OCI-LY7 (cell line): Measurements from ENCODE around the gene RAPGEF4. TPM values are rescaled to one million over a fixed set of nuclear protein-coding genes. Genes with fewer than 3 reads are reported as not detected.

Source experiments
- BruUV-seq: library from RNA; stranded (reverse); fragments of 400-500 nt; replicated peaks from 2 replicates; lab custom pipeline; 2021; lab: Mats Ljungman, UMichigan
- CTCF ChIA-PET: fragments of 300-600 bp; sonication (Branson Sonifier 250); formaldehyde crosslinking; loops from one replicate; lab custom pipeline; 2022; ENCODE audit warnings: antibody characterized with exemption; ENCODE audit not compliant: unreplicated experiment; lab: Charles Lee
- POLR2A ChIA-PET: fragments of 300-600 bp; sonication (Branson Sonifier 250); formaldehyde crosslinking; loops from one replicate; lab custom pipeline; 2022; ENCODE audit warnings: antibody characterized with exemption; lab: Charles Lee
- DNase-seq: peaks from one replicate; pipeline ENCODE4 v3.0.0-alpha.2; 2015; ENCODE audit warnings: low spot score
- H2AFZ ChIP-seq: fragments of 200-600 bp; sonication (generic), shearing (Covaris generic); 2 replicates; pipeline ENCODE4 v1.6.1; 2014; ENCODE audit warnings: mild to moderate bottlenecking, antibody characterized with exemption, low read length, moderate library complexity
- H3K27ac ChIP-seq: fragments of 200-600 bp; sonication (generic); 2 replicates; pipeline ENCODE4 v1.5.1; 2014; ENCODE audit warnings: mixed run types, low read depth, mild to moderate bottlenecking, moderate library complexity, low read length, inconsistent platforms; ENCODE audit not compliant: poor library complexity, severe bottlenecking
- H3K36me3 ChIP-seq: fragments of 200-600 bp; sonication (generic); 2 replicates; pipeline ENCODE4 v1.6.1; 2014; ENCODE audit warnings: mild to moderate bottlenecking, antibody characterized with exemption, low read length, moderate library complexity, mixed read lengths; ENCODE audit not compliant: insufficient read depth
- H3K4me1 ChIP-seq: fragments of 200-600 bp; sonication (generic); 2 replicates; pipeline ENCODE4 v1.5.1; 2014; ENCODE audit warnings: mild to moderate bottlenecking, low read length; ENCODE audit not compliant: insufficient read depth, poor library complexity, severe bottlenecking
- H3K4me2 ChIP-seq: fragments of 200-600 bp; sonication (generic); 2 replicates; pipeline ENCODE4 v1.6.1; 2014; ENCODE audit warnings: mild to moderate bottlenecking, low read length
- H3K4me3 ChIP-seq: fragments of 200-600 bp; sonication (generic); 2 replicates; pipeline ENCODE4 v1.5.1; 2014; ENCODE audit warnings: mild to moderate bottlenecking, low read depth, low read length; ENCODE audit not compliant: poor library complexity, severe bottlenecking
- H3K79me2 ChIP-seq: fragments of 200-600 bp; sonication (generic); 2 replicates; pipeline ENCODE4 v1.6.1; 2016; ENCODE audit warnings: low read depth, mild to moderate bottlenecking, low read length, moderate library complexity, mixed read lengths; ENCODE audit not compliant: insufficient read depth
- H3K9me2 ChIP-seq: fragments of 200-600 bp; sonication (generic); 2 replicates; pipeline ENCODE4 v1.6.1; 2016; ENCODE audit warnings: mild to moderate bottlenecking, low read length, mixed read lengths; ENCODE audit not compliant: insufficient read depth
- H3K9me3 ChIP-seq: fragments of 200-600 bp; sonication (generic); 2 replicates; pipeline ENCODE4 v1.6.1; 2014; ENCODE audit warnings: mild to moderate bottlenecking, mixed run types, low read length, mixed read lengths
- H4K20me1 ChIP-seq: fragments of 200-600 bp; sonication (generic); 2 replicates; pipeline ENCODE4 v1.6.1; 2014; ENCODE audit warnings: mild to moderate bottlenecking, antibody characterized with exemption, low read length, moderate library complexity, mixed read lengths; ENCODE audit not compliant: insufficient read depth
- EZH2phosphoT487 ChIP-seq: fragments of 200-600 bp; sonication (generic); IDR thresholded peaks from 2 replicates; pipeline ENCODE4 v1.6.1; 2018; ENCODE audit warnings: low read depth, borderline replicate concordance, mild to moderate bottlenecking, mixed run types, antibody characterized with exemption, low read length, moderate library complexity, mixed read lengths
- intact Hi-C: fragments of 100-400 bp; cut with micrococcal nuclease; formaldehyde crosslinking; loops from one replicate; pipeline ENCODE4 v1.10.0; 2022; ENCODE audit not compliant: unreplicated experiment
- total RNA-seq, 2 experiments: library from RNA; depleted of rRNA in 1 of 2; stranded (reverse); fragments of >200 nt in 1 of 2; shearing (Covaris generic) in 1 of 2; gene quantifications; 2 replicates each; pipeline ENCODE4 v1.2.3, GENCODE V29; 2014 to 2022
- TF ChIP-seq, protein P1 (sequence below): fragments of 200-600 bp; sonication (generic); conservative IDR thresholded peaks from 2 replicates; pipeline ENCODE4 v1.5.1; 2014; ENCODE audit warnings: mild to moderate bottlenecking, antibody characterized with exemption, low read length, moderate library complexity, mixed read lengths

RAPGEF4 gene
- total RNA-seq, 2 experiments from 2014 or later, result 0.22 to 0.55 TPM

DNA sequence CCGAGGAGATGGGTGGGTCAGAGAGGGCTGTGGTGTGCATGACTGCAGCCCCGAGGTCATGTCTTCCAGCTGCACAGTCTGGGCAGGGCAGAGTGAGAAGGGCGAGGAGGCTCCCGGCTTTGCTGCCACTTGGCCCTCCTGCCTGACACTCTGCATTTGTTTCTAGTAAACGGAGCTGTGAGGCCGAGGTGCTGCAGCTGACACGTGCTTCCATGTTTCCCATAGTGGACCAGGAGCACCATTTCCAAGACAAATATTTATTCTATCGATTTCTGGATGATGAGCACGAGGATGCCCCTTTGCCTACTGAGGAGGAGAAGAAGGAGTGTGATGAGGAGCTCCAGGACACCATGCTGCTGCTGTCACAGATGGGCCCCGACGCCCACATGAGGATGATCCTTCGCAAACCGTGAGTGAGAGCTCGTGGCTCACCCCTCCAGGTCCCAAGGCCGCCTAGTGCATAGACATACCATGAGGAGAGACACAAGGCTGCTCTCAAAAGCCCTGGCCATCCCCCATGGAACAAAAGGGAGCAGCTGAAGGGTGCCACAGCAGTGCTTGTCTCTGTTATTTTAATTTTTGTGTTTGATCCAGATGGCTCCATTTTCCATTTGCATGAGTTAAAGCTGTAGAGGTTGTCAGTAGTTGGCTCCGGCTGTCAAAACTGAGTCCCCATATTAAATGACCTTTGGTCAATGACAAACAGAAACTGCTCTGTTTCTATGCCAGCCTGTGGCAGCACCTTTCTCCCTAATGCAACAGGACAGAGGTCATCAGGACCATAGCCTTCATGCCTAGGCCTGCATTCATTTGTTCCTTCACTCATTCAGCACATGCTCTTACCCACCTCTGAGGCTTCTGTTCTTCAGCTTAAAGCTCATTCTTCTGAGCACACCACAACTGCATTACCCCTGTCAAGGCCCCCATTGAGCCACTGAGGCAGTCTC is 231.7 kb downstream of the RAPGEF4 start:
- H3K4me1 ChIP-seq, result no peaks in the 10 kb centered on the region
- CTCF ChIA-PET, result no interaction called here
- H3K79me2 ChIP-seq, result no peaks in the 10 kb centered on the region
- POLR2A ChIA-PET, result interaction anchor here (0.5 kb wide), 1 partner anchor 738 kb away, joined by 4 read pairs; no protein-coding TSS in a partner anchor
- no TSS peak for BruUV-seq
- no peak overlapping the region for H3K4me2 ChIP-seq
- H3K27ac ChIP-seq, result no peak overlapping the region
- H3K4me3 ChIP-seq, result no peak overlapping the region
- no peaks in the 10 kb centered on the region for H3K9me3 ChIP-seq
- no peaks in the 10 kb centered on the region for H3K9me2 ChIP-seq
- intact Hi-C loops, result no loop called here
- no peaks in the 10 kb centered on the region for H4K20me1 ChIP-seq
- H2AFZ ChIP-seq, result no peak overlapping the region
- DNase-seq, result no peak
- no peak for TF ChIP-seq EZH2phosphoT487
- TF ChIP-seq, protein P1, sequence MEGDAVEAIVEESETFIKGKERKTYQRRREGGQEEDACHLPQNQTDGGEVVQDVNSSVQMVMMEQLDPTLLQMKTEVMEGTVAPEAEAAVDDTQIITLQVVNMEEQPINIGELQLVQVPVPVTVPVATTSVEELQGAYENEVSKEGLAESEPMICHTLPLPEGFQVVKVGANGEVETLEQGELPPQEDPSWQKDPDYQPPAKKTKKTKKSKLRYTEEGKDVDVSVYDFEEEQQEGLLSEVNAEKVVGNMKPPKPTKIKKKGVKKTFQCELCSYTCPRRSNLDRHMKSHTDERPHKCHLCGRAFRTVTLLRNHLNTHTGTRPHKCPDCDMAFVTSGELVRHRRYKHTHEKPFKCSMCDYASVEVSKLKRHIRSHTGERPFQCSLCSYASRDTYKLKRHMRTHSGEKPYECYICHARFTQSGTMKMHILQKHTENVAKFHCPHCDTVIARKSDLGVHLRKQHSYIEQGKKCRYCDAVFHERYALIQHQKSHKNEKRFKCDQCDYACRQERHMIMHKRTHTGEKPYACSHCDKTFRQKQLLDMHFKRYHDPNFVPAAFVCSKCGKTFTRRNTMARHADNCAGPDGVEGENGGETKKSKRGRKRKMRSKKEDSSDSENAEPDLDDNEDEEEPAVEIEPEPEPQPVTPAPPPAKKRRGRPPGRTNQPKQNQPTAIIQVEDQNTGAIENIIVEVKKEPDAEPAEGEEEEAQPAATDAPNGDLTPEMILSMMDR, result no peak
- no peaks in the 10 kb centered on the region for H3K36me3 ChIP-seq

DNA sequence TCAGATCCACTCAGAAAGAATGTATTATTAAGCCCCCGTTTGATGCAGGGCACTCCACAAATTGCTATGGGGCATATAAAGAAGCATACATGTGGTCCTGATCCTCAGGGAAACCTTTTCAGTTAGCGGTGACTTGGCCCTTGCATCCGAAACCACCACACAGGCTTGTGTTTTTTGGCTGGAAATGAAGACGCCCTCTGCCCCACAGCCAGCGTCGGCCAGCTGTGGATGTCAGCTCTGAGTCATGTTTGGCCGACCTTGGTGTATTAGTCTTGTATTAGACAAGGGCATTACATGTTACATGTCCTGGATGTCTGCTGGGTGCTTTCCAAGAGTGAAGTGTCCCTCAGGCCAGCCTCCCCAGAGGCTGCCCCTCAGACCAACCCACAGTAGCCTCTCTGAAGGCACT is 232.4 kb downstream of the RAPGEF4 start:
- no peak overlapping the region for H3K4me3 ChIP-seq
- H3K4me1 ChIP-seq, result no peaks in the 10 kb centered on the region
- BruUV-seq, result no TSS peak
- H3K9me3 ChIP-seq, result no peaks in the 10 kb centered on the region
- no peak for DNase-seq
- H3K79me2 ChIP-seq, result no peaks in the 10 kb centered on the region
- intact Hi-C loops, result no loop called here
- no peak overlapping the region for H3K27ac ChIP-seq
- H4K20me1 ChIP-seq, result no peaks in the 10 kb centered on the region
- no peaks in the 10 kb centered on the region for H3K9me2 ChIP-seq
- no peaks in the 10 kb centered on the region for H3K36me3 ChIP-seq
- H3K4me2 ChIP-seq, result no peak overlapping the region
- H2AFZ ChIP-seq, result no peak overlapping the region
- ChIA-PET CTCF (no interaction called here), POLR2A (interaction anchor here (0.5 kb wide), 1 partner anchor 738 kb away, joined by 4 read pairs; no protein-coding TSS in a partner anchor)
- TF ChIP-seq EZH2phosphoT487, result no peak
- TF ChIP-seq, protein P1, result no peak

DNA sequence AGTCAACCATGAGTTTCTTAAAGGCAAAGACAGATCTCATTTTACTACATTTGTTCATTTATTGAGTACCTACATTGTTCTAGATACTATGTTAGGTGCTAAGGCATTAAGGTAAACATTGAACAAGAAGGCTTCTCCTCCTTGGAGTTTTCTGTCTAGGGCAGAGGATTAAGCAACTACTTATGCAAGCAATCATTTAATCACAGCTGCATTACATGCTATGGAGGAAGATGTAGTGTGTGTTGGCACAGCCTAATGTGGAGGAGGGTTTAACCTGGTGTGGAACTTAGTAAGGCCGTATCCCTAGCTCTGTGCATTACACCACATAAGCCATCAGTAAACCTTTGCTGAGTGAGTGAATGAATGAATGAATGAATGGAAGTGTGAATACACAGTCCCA is 233.5 kb downstream of the RAPGEF4 start:
- no peaks in the 10 kb centered on the region for H3K4me1 ChIP-seq
- H3K79me2 ChIP-seq, result no peaks in the 10 kb centered on the region
- H4K20me1 ChIP-seq, result no peaks in the 10 kb centered on the region
- BruUV-seq, result no TSS peak
- no peak overlapping the region for H2AFZ ChIP-seq
- H3K36me3 ChIP-seq, result no peaks in the 10 kb centered on the region
- no peak for DNase-seq
- no peaks in the 10 kb centered on the region for H3K9me2 ChIP-seq
- no peaks in the 10 kb centered on the region for H3K9me3 ChIP-seq
- ChIA-PET POLR2A (no interaction called here), CTCF (no interaction called here)
- intact Hi-C loops, result no loop called here
- TF ChIP-seq, protein P1, result no peak
- no peak for TF ChIP-seq EZH2phosphoT487
- no peak overlapping the region for H3K4me3 ChIP-seq
- H3K27ac ChIP-seq, result no peak overlapping the region
- H3K4me2 ChIP-seq, result no peak overlapping the region
